Activated CD4-positive, alpha-beta T cell treated with anti-CD3 and anti-CD28 coated beads, Interleukin-2, amount 50 U/mL, for 16 hours (primary cell): ENCODE measurements around the gene DYNC2I2.
"Not testable (repeated sequence)": the region's sequence is repeated elsewhere in the genome, so short reads cannot be mapped to it uniquely, and the experiment has no call there.

Source experiments
- DNase-seq: peaks from one replicate; pipeline ENCODE4 v3.0.0-alpha.2; 2020

Gene DYNC2I2

GRCh38 chr9:128611600-128612394 is 44.9 kb downstream of the DYNC2I2 start:
- no peak for DNase-seq

- no peak for DNase-seq
These were observed 45.8 kb downstream of the DYNC2I2 start for GRCh38 chr9:128610897-128611296.

GRCh38 chr9:128607642-128608350 is 48.9 kb downstream of the DYNC2I2 start:
- no peak for DNase-seq

DNA sequence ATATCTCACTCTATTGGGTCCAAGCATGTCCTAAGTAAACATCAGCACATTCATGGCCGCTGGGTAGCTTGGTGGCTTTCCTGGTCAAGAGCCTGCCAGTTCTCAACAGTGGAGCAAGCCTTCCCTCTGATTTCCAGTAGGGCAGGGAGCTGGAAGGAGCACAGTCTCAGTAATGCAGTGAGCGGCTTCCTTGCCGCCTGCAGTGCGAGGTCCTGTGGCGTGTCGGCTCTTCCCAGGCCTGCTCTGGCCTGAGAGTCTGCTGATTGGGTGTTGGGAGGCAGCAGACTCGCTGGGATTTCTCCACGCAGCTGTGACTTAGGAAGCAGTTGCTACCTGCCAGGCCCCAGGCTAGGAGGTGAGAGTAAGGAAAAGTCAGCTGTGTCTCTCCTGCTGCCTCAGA is 53.0 kb downstream of the DYNC2I2 start:
- no peak for DNase-seq

DNA sequence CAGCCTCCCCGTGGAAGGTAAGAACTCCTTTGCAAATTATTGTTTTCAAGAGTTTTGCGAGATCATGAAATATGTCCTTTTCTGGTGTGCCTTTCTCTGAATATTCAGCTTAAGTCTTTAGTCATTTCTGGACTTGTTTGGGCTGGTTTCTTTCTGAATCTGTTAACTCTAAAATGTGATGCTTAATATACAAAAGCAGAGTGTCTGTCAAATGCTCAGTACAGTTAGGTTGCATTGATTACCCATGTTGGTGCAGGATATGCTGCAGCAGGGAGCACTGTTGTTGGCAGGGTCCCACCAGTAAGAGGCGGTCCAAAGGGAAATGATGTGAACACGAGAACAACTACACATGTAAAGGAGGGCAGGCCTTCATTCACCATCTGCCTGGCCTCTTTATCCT is 56.5 kb downstream of the DYNC2I2 start:
- peak; percentile 37 for DNase-seq

- DNase-seq = no peak
These were observed 61.2 kb downstream of the DYNC2I2 start for GRCh38 chr9:128595471-128595870.

- DNase-seq = no peak
These were observed 62.8 kb downstream of the DYNC2I2 start for GRCh38 chr9:128593856-128594255.

GRCh38 chr9:128593039-128593438 is 63.6 kb downstream of the DYNC2I2 start:
- DNase-seq = no peak

DNA sequence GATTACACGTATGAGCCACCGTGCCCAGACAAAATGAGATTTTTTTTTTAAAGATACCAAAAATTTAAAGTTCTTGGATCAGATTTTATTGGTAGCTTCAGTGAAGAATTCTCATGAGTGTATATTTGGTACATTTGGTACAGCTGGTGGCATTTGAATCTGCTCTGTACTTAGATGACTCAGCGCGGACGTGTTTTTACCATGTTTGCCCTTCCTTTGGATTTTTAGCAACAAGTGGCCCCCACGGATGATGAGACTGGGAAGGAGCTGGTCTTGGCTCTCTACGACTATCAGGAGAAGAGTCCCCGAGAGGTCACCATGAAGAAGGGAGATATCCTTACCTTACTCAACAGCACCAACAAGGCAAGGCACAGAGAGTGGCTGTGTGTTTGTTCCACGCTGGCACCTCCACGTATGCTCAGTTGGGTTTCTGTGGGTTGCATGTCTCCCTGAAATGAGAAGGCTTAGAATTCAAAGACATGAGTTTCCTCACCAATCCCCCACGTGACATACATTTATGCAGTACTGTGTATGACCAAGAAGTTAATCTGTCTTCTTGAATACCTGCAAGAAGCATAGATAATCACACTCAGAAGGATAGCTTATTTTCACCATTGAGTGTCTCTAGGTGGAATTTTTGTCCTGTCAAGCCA is 67.9 kb downstream of the DYNC2I2 start:
- no peak for DNase-seq

GRCh38 chr9:128587453-128587852 is 69.2 kb downstream of the DYNC2I2 start:
- DNase-seq = peak; percentile 82

DNA sequence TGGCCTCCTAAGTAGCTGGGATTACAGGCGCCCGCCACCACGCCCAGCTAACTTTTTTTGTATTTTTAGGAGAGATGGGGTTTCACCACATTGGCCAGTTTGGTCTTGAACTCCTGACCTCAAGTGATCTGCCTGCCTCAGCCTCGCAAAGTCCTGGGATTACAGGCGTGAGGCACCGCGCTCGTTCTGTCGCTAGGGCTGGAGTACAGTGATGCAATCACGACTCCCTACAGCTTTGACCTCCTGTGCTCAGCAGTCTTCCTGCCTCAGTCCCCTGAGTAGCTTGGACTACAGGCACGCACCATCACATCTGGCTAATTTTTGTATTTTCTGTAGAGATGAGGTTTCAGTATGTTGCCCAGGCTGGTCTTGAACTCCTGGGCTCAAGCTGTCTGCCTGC is 69.7 kb downstream of the DYNC2I2 start:
- peak; percentile 7 for DNase-seq

DNA sequence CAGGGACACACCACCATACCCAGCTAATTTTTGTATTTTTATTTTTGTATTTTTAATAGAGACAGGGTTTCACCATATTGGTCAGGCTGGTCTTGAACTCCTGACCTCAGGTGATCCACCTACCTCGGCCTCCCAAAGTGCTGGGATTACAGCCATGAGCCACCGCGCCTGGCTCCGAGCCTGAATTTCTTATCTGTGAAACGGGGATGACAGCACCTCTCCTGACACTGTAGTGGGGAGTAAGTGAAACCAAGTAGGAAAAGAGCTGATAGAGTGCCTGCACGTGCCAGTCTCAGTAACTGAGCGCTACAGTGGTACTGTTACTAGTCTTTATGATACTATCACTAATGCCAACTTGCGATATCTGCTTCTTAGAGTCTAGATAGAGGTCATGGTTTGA is 71.5 kb downstream of the DYNC2I2 start:
- not testable (repeated sequence) for DNase-seq
